ENCODE results near the gene FBXO24.

GRCh38 chr7:100567751-100568175 lies 18.4 kb upstream of the FBXO24 start:
- TF ChIP-seq POLR2A (IDR thresholded peaks at IDR 0.05): no peak
- no peak for TF ChIP-seq CTCF (IDR thresholded peaks at IDR 0.05)

Measured in right lobe of liver (tissue), 4 donors.